ENCODE results near the gene AATF.

AATF gene

GRCh38 chr17:36946726-36947091, 2.0 kb upstream of the AATF start:
- Histone ChIP-seq H3K27ac (replicated peaks) (no peak overlapping the region), H3K4me3 (replicated peaks; ENCODE audit: insufficient read depth, low read length) (no peak overlapping the region), H3K27me3 (ENCODE audit: insufficient read depth, poor library complexity, severe bottlenecking) (peaks cover 53% of the 10 kb centered on the region)
- no peak for DNase-seq (ENCODE audit: low read depth in 1 of 2, low spot score in 1 of 2)
- TF ChIP-seq, protein P1, sequence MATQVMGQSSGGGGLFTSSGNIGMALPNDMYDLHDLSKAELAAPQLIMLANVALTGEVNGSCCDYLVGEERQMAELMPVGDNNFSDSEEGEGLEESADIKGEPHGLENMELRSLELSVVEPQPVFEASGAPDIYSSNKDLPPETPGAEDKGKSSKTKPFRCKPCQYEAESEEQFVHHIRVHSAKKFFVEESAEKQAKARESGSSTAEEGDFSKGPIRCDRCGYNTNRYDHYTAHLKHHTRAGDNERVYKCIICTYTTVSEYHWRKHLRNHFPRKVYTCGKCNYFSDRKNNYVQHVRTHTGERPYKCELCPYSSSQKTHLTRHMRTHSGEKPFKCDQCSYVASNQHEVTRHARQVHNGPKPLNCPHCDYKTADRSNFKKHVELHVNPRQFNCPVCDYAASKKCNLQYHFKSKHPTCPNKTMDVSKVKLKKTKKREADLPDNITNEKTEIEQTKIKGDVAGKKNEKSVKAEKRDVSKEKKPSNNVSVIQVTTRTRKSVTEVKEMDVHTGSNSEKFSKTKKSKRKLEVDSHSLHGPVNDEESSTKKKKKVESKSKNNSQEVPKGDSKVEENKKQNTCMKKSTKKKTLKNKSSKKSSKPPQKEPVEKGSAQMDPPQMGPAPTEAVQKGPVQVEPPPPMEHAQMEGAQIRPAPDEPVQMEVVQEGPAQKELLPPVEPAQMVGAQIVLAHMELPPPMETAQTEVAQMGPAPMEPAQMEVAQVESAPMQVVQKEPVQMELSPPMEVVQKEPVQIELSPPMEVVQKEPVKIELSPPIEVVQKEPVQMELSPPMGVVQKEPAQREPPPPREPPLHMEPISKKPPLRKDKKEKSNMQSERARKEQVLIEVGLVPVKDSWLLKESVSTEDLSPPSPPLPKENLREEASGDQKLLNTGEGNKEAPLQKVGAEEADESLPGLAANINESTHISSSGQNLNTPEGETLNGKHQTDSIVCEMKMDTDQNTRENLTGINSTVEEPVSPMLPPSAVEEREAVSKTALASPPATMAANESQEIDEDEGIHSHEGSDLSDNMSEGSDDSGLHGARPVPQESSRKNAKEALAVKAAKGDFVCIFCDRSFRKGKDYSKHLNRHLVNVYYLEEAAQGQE (IDR thresholded peaks at IDR 0.05; ENCODE audit: insufficient replicate concordance, low read depth): no peak
- TF ChIP-seq SPI1 (IDR thresholded peaks at IDR 0.05; ENCODE audit: borderline replicate concordance, low read depth): no peak
- no peak for TF ChIP-seq POLR2AphosphoS5 (IDR thresholded peaks at IDR 0.05; ENCODE audit: low read depth)
- TF ChIP-seq, protein P2, sequence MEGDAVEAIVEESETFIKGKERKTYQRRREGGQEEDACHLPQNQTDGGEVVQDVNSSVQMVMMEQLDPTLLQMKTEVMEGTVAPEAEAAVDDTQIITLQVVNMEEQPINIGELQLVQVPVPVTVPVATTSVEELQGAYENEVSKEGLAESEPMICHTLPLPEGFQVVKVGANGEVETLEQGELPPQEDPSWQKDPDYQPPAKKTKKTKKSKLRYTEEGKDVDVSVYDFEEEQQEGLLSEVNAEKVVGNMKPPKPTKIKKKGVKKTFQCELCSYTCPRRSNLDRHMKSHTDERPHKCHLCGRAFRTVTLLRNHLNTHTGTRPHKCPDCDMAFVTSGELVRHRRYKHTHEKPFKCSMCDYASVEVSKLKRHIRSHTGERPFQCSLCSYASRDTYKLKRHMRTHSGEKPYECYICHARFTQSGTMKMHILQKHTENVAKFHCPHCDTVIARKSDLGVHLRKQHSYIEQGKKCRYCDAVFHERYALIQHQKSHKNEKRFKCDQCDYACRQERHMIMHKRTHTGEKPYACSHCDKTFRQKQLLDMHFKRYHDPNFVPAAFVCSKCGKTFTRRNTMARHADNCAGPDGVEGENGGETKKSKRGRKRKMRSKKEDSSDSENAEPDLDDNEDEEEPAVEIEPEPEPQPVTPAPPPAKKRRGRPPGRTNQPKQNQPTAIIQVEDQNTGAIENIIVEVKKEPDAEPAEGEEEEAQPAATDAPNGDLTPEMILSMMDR (IDR thresholded peaks at IDR 0.05; ENCODE audit: insufficient read depth, low read length): no peak
- no peak for TF ChIP-seq GABPA (IDR thresholded peaks at IDR 0.05; ENCODE audit: low read depth)

GRCh38 chr17:36947922-36948716, 635 bp upstream of the AATF start:
- Histone ChIP-seq H3K27ac (replicated peaks) (peak overlapping the region; percentile 8), H3K27me3 (ENCODE audit: insufficient read depth, poor library complexity, severe bottlenecking) (peaks cover 38% of the 10 kb centered on the region), H3K4me3 (replicated peaks; ENCODE audit: insufficient read depth, low read length) (peak overlapping the region; percentile 89)
- no peak for DNase-seq (ENCODE audit: low read depth in 1 of 2, low spot score in 1 of 2)
- TF ChIP-seq, protein P2 (IDR thresholded peaks at IDR 0.05; ENCODE audit: insufficient read depth, low read length): no peak
- no peak for TF ChIP-seq GABPA (IDR thresholded peaks at IDR 0.05; ENCODE audit: low read depth)
- no peak for TF ChIP-seq SPI1 (IDR thresholded peaks at IDR 0.05; ENCODE audit: borderline replicate concordance, low read depth)
- TF ChIP-seq POLR2AphosphoS5 (IDR thresholded peaks at IDR 0.05; ENCODE audit: low read depth): no peak
- TF ChIP-seq, protein P1 (IDR thresholded peaks at IDR 0.05; ENCODE audit: insufficient replicate concordance, low read depth): no peak

DNA sequence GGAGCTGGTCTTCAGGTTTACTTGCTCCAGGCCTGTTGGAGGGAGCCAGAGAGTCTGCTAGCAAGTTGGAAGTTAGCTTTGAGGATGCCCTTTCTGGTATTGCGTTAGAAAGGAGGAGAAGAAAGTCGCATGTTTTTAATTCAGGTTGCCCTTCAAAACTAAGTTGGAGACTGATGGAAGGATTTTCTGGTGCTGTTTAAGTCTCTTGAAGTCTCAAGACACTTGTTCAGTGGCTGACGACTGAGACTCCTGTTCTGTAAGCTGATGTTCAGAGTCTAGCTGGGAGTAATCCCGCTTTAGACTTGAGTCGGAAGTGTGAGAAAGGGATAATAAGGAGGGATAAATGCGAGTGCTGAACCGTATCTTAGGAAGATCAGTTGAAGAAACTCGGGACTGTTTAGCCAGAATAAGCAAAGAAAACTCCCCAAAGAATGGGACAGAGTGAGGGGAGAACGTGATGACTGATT, 740 bp downstream of the AATF start:
- peak overlapping the region; percentile 86 for H3K27ac ChIP-seq (replicated peaks)
- DNase-seq (ENCODE audit: low read depth in 1 of 2, low spot score in 1 of 2): no peak
- TF ChIP-seq, protein P2 (IDR thresholded peaks at IDR 0.05; ENCODE audit: insufficient read depth, low read length): no peak
- TF ChIP-seq POLR2AphosphoS5 (IDR thresholded peaks at IDR 0.05; ENCODE audit: low read depth) (no peak), SPI1 (IDR thresholded peaks at IDR 0.05; ENCODE audit: borderline replicate concordance, low read depth) (no peak), GABPA (IDR thresholded peaks at IDR 0.05; ENCODE audit: low read depth) (no peak)
- TF ChIP-seq, protein P1 (IDR thresholded peaks at IDR 0.05; ENCODE audit: insufficient replicate concordance, low read depth): no peak
- peak overlapping the region; percentile 89 for H3K4me3 ChIP-seq (replicated peaks; ENCODE audit: insufficient read depth, low read length)
- H3K27me3 ChIP-seq (ENCODE audit: insufficient read depth, poor library complexity, severe bottlenecking): peaks cover 26% of the 10 kb centered on the region

All from HL-60 (cell line).